Tibial nerve (tissue), 3 donors: ENCODE results near the gene PEBP1.

Experiments
- CTCF ChIP-seq, 5 experiments: fragments of 200-600 bp in 3 of 5; fragments of 450-650 bp in 2 of 5; sonication (generic) in 3 of 5; IDR thresholded peaks; one replicate each; pipeline ENCODE4 v1.5.1; 2016 to 2019; ENCODE audit warnings: antibody characterized with exemption in 5 of 5, mild to moderate bottlenecking in 3 of 5, moderate library complexity in 2 of 5
- POLR2A ChIP-seq, 2 donors: fragments of 450-650 bp; IDR thresholded peaks; one replicate each; pipeline ENCODE4 v1.6.1; 2017; ENCODE audit warnings: antibody characterized with exemption in 2 of 2, mild to moderate bottlenecking in 2 of 2, moderate library complexity in 2 of 2

GRCh38 chr12:118183711-118184110 lies 47.8 kb downstream of the PEBP1 start:
- TF ChIP-seq CTCF (IDR thresholded peaks at IDR 0.05), result no peak
- TF ChIP-seq POLR2A (IDR thresholded peaks at IDR 0.05), result no peak
